NCI-H1105 treated with DMSO at 0.1 percent for 48 hours (cell line): ENCODE measurements around the gene CTSG.
"Not testable (repeated sequence)": the region's sequence is repeated elsewhere in the genome, so short reads cannot be mapped to it uniquely, and the experiment has no call there.

Experiments
- DNase-seq: peaks from one replicate; lab custom pipeline; 2025; lab: John Stamatoyannopoulos, UW

CTSG gene, protein sequence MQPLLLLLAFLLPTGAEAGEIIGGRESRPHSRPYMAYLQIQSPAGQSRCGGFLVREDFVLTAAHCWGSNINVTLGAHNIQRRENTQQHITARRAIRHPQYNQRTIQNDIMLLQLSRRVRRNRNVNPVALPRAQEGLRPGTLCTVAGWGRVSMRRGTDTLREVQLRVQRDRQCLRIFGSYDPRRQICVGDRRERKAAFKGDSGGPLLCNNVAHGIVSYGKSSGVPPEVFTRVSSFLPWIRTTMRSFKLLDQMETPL

DNA sequence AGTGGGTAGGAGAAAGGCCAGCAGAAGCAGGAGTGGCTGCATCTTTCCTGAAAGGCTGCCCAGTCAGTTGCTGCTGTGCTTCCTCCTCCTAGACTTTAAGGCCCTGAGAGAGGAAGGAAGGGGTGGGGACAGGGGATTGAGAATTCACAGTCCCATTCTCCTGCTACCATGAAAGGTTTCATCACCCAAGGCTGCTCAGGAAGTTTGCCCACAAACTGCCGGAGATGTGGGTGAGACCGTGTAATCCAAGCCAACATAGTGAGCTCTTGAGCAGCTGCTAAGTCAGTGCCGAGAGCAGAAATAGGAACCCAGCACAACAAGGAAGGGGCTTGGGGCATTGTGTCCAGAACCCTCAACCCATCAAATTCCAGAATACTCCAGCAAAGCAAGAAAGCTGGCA lies at the start of gene CTSG:
TSS of gene CTSG (minus strand) at position 69 of the 400 bp plus-strand sequence. CDS start at position 42, 27 bp downstream.
- DNase-seq = no peak

DNA sequence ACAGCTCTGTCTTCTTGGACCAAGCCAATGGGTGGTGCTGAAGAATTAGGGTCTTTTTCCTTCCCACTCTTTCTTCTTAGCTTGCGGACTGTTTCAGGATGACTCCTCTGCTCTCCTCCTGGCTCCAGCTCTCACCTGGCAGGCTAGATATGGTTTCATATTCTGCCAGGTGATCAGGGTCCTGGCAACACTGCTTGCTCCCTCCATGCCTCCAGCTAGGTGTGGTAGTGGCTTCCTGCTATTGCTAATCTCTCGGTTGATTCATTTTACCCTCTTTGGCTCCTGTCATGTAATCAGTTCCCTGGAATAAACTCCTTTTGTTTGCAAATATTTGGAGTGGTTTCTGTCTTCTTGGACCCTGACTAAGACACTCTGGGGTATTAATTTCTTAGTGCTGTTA lies 37.7 kb upstream of the CTSG start:
- DNase-seq = no peak

DNA sequence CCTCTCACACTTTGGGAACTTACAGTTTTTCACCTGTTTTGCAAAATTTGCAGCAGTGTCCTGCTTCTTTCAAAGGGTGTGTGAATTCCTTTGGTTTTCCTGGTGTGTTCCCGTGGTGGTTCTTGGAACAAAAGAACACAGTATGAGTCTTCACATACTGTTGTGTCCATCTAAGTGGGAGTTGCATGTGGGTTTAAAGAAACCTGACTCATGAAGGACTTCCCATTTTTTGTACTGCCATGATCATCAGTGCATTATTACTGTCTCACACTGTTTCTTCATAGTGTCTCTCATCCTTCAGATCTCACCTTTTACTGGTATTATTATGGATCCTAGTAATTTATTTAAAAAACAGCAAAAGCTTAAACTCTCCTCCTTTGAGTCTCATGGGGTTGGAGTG lies 37.2 kb upstream of the CTSG start:
- DNase-seq = no peak

DNA sequence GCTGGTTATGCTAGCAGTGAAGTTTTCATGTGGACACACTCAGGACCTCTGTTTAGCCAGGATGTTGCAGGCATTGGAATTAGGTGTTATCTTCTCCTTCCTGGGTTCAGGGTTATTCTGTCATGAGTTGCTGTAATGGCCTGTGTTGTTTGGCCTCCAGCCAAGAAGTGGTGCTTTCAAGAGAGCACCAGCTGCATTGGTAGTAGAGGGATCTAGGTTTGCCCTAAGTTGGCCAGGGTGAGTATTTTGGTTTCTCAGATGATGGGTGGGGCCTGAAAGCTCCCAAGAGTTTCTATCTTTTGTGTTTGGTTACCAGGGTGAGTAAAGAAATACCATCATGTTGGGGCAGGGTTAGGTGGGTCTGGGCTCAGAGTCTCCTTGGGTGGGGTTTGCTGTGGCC lies 36.1 kb upstream of the CTSG start:
- DNase-seq = peak; percentile 52

DNA sequence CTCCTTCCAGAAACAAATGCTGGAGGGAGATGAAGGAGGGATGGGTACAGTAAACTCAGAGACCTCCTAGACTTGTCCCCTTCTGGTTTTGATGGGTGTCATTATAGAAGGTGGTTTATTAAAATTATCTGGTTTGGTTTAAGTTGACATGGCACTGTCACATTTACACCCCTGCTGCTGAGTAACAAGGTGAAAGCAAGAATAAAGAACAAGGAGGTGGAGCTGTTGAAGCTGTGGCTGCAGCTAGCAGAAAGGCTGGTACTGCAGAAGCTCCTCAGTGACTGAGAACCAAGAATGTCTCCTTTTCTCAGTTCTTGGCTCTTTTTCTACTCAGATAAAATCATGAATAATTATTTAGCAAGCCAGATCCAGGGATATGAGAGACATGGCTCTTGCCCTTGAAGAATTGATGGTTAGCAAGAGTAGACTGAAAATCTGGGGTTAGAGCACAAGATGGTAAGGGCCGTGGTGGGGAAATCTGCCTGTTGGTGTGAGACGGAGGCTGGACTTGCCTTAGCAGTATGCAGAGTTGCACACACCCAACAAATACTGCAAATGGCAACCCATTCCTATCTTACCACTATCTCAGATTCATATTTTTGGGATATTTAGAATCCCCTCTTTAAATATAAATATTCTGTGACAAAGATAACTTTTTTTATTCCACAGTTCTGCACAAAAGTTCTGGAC lies 33.8 kb upstream of the CTSG start, which contains the start of gene GZMH:
TSS of gene GZMH (minus strand) at position 31 of the 690 bp plus-strand sequence. CDS start 72 bp downstream, outside the sequence.
- no peak for DNase-seq

DNA sequence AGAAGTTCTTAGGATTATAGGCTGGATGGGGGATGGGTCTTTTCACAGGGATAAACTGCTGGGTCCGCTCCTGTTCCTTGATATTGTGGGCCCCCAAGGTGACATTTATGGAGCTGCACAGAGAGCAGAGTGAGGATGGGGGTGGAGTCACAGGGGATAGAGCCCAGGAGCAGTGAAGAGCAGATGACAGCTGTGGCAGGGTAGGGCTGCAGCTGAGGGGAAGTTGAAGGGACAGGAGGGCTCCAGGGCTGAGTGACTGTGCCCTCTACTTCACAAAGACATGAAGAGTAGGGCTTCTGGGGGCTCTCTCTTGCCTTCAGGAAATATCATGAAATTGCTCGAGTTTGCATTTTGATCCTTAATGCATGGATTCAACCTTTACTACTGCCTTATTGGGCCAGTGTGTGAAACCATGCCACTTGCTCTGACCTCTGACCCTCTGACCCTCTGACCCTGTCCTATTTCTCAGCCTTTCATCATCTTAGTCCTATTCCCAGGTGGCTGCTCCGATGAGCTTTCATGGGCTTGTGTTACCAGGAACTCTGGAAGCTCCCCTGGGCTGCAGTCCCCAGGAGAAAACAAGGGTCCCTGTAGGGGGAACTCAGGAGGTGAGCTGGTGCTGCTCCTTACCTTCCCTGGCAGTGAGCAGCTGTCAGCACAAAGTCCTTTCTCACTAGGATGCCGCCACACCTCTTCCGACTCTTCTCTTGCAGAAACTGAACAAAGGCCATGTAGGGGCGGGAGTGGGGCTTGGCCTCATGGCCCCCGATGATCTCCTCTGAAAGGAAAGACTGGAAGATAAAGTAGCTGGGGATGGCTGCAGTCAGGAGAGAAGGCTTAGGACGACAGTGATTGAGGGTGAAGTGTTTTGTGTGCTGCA lies 31.8 kb upstream of the CTSG start:
- DNase-seq = no peak

DNA sequence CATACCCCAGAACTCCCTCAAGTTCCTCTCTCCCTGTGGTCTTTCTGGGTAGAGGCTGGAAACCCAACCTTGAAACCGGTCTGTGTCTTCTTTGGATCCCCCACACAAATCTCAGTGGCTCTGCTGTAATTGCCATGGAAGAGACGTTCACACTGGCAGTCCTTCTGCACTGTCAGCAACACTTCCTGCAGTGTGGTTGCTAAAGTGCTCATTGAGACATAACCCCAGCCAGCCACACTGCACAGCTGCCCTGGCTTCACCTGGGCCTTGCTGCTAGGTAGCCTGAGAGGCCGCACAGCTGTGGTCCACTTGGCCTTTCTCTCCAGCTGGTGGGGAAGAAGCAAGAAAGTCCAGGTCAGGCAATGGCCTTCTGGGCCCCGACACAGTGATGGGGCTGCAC lies 31.0 kb upstream of the CTSG start:
- no peak for DNase-seq

DNA sequence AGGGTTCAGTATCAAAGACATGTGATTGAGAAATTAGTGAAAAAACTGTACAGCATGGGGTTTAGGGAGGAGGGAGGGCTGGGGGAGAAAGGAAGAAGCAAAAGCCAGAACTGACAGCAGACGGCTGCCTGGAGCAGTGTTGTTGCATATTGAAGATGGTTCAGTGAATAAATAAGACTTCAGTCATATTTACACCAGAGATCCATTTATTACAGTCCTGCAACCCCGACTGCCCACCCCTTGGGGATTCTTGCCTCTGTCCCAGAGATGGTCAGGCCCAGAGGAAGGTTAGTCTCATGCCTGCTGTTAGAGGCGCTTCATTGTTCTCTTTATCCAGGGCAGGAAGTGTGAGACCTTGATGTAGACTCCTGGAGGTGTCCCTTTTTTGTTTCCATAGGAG lies 30.2 kb upstream of the CTSG start:
- no peak for DNase-seq

DNA sequence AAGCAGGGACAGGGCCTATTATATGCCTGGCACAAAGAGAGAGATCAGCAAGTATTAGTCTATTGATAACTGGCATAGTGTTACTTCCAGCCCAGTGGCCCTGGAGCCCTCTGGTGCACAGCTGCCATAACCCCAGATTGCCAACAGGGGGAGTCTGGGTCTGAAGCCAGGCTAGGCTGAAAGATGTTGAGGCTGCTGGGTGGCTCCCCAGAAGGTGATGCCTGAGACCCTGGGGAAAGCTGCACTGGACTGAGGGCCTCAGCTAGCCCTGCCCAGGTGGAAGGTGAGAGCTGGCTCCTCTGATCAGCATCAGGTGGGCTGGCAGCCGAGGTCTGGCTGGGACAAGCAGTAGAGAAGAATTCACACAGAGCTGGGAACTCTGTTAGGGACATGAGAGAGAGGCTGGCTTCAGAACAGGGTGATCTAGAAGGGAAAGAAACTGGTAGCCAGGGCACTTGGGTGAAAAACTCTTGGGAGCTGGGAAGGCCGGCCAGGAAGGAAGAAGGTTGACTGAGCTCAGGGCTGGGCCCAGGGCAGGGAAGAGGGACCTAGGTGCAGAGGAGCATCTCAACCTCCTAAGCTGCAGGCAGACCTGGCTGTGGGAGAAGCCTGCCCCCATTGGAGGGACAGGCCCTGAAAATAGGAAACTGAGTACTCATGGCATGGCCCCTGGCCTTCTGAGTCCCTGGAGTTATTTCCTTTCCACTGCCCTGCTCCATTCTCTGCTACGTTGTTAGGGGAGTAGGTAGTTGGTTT lies 29.6 kb upstream of the CTSG start:
- peak; percentile 28 for DNase-seq

DNA sequence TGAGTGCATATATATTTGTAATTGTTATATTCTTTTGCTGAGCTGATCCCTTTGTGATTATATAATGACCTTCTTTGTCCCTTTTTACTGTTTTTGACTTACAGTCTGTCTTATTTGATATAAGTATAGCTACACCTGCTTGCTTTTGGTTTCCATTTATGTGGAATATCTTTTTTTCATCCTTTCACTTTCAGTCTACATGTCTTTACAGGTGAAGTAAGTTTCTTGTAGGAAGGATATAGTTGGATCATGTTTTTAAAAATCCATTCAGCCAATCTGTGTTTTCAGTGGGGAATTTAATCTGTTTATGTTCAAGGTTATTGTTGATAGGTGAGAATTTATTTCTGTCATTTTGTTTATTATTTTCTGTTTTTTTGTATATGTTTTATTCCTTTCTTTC lies 21.4 kb upstream of the CTSG start:
- DNase-seq = no peak

DNA sequence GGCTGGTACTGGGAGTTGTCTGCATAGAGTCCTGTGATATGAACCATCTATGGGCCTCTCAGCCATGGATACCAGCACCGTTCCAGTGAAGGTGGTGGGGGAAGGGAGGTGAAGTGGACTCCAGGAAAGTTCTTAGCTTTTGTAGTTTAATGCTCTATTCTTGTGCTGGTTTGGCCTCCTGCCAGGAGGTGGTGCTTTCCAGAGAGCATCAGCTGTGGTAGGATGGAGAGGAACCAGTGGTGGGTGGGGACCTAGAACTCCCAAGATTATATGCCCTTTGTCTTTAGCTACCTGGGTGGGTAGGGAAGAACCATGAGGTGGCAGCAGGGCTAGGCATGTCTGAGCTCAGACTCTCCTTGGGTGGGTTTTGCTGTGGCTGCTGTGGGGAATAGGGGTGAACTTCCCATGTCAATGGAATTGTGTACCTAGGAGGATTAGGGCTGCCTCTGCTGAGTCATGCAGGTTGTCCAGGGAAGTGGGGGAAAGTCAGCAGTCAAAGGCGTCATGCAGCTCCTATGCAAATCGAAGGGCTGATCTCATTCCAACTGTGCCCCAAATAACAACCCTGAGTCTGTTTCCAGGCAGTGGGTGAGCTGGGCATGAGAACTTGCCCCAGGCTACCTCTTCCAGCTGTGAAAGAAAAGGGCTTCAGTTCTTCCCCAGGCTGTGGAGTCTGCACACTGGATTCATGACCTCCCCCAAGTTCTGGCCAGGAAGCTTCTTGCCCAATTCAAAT lies 19.2 kb upstream of the CTSG start:
- no peak for DNase-seq

DNA sequence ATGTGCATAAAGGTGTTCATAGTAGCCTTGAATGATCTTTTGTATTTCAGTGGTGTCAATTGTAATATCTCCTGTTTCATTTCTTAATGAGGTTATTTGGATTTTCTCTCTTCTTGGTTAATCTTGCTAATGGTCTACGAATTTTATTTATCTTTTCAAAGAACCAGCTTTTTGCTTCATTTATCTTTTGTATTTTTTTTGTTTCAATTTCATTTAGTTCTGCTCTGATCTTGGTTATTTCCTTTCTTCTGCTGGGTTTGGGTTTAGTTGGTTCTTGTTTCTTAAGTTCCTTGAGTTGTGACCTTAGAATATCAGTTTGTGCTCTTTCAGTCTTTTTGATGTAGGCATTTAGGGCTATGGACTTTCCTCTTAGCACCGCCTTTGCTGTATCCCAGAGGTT lies 15.0 kb upstream of the CTSG start:
- not testable (repeated sequence) for DNase-seq

DNA sequence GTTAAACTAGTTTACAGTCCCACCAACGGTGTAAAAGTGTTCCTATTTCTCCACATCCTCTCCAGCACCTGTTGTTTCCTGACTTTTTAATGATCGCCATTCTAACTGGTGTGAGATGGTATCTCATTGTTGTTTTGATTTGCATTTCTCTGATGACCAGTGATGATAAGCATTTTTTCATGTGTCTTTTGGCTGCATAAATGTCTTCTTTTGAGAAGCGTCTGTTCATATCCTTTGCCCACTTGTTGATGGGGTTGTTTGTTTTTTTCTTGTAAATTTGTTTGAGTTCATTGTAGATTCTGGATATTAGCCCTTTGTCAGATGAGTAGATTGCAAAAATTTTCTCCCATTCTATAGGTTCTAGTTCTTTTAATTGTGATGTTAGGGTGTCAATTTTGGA lies 8.4 kb upstream of the CTSG start:
- not testable (repeated sequence) for DNase-seq

DNA sequence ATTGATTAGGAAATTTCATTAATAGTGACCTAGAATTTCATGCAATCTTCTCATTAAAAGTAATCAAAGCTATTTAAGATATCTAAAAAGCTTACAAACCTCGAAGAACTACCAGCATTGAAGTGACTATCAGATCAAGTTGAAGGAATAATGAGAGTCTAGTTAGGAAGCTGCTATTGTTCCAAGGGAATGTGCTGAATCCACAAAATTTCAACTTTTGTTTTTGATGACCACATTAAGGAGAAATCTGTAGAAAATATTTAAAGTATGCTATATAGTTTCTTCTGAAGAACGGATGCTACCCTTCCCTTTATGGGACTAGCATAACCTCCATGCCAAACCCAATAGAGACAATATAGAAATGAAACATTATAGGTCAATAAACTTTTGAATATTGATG lies 2.5 kb upstream of the CTSG start:
- DNase-seq = no peak

DNA sequence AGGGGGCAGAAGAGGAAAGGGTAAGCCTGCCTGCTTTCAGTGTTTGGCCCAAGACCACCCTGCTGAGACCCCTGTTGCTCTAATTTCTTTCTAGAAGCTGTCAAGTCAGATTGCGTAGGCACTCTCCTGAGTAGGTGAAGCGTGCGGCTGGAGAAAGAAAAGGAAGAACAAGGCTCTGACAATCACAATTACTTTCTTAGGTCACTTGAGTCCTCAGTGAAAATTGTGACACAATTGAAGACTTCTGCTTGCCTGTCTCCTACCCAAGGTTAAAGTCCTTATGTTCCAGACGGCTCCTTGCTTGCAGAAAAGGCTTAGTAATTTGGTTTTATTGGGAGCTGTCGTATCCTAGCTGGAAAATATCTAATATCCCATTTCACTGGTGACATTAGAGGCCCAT lies 721 bp upstream of the CTSG start:
- no peak for DNase-seq

DNA sequence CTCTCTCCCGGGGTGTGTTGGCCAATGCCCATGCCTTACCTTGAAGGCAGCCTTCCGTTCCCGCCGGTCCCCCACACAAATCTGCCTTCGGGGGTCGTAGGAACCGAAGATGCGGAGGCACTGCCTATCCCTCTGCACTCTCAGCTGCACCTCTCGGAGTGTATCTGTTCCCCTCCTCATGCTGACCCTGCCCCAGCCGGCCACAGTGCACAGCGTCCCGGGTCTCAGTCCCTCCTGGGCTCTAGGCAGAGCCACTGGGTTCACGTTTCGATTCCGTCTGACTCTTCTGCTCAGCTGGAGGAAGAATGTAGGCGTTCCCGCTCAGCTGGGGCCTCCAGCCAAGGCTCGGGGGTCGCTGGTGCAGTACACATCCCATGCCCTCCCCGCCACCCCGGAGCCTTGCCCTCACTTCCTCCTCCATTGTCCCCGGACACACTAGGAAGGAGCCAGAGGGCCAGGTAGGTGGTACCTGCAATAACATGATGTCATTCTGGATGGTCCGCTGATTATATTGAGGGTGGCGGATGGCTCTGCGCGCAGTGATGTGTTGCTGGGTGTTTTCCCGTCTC lies 1.8 kb downstream of the CTSG start:
- DNase-seq = no peak

DNA sequence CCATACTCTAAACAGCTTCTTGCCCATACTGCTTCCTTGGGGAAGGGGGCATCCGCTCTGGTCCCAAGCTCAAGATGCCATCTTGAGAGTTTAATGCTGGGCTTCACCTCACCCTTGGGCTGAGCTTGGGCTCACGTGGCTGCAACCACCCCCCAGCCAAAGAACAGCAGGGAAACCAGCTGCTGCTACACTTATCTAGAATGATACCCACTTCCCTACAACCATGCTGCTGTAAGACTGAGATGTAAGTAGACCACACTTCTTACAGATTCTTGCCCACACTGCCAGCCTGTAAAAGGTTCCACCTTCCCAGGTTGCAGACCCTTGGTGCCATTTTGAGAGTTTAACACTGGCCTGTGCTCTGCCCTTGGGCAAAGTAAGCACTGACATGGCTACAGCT lies 9.7 kb downstream of the CTSG start:
- no peak for DNase-seq

DNA sequence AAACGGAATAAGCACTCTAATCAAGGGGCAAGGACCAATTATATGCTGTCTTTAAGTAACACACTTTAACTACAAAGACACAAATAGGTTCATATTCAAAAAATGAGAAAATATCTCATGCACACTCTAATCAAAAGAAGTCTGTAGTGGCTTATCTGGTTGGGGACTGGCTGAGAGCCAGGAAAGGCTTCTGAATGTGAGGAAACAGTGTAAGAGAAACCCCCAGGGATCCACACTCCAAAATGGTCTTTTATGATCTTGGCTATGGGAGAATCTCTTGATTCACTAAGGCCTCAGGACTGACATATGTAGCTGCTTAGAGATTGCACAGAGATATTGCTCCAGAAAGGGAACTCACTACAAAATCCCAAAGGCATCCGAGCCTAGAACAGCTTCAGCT lies 10.3 kb downstream of the CTSG start:
- DNase-seq = no peak

DNA sequence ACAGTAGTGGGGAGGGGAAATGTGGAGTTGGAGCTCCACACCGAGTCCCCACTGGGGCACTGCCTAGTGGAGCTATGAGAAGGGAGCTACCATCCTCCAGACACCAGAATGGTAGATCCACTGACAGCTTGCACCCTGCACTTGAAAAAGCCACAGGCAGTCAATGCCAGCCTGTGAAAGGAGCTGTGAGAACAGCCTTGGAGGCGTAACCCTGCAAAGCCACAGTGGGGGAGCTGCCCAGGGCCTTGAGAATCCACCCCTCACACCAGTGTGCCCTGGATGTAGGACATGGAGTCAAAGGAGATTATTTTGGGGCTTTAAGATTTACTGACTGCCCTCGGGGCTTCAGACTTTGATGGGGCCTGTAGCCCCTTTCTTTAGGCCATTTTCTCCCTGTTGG lies 12.5 kb downstream of the CTSG start:
- no peak for DNase-seq

DNA sequence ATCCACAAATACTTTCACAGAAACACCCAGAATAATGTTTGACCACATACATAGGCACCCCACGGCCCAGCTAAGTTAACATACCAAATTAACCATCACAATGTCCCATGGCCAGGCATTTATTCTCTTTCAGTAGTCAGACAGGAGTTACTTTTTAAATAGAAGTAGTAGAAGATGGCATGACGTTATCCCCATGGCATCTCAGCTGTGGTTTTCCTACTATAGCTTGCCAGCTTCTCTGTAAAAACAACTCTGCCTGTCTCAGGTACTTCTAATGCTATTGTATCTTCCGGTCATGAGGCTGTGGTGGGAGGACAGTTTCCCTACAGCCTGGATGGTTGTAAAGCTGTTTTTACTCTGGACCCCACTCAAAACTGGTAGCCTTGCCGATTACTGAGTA lies 19.3 kb downstream of the CTSG start:
- no peak for DNase-seq

DNA sequence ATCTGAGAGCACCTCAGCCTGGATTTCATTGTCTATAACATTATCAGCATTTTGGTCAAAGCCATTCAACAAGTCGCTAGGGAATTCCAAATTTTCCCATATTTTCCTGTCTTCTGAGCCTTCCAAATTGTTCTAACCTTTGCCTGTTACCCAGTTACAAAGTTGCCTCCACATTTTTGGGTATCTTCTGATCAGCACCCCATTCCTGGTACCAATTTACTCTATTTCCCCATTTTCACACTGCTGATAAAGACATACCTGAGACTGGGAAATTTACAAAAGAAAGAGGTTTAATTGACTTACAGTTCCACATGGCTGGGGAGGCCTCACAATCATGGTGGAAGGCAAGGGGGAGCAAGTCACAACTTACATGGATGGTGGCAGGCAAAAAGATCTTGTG lies 27.0 kb downstream of the CTSG start:
- DNase-seq = not testable (repeated sequence)
